PFSK-1 (cell line): Measurements from ENCODE around the gene PTPN22.

Source experiments
- FOXP2 ChIP-seq: optimal IDR thresholded peaks from 2 replicates; pipeline ENCODE3; 2011; ENCODE audit warnings: borderline replicate concordance, control low read depth, inconsistent platforms; ENCODE audit not compliant: insufficient read depth; ENCODE audit errors: extremely low read length, extremely low read depth
- POLR2AphosphoS5 ChIP-seq: IDR thresholded peaks from 2 replicates; pipeline ENCODE4 v1.6.1; 2012; ENCODE audit warnings: low read depth, mild to moderate bottlenecking, control low read depth, low read length, moderate library complexity
- SIN3A ChIP-seq: IDR thresholded peaks from 2 replicates; pipeline ENCODE4 v1.6.1; 2012; ENCODE audit warnings: mild to moderate bottlenecking, low read length, moderate library complexity, borderline replicate concordance; ENCODE audit not compliant: insufficient read depth
- TAF1 ChIP-seq: IDR thresholded peaks from 2 replicates; pipeline ENCODE4 v1.6.1; 2012; ENCODE audit warnings: low read length, control low read depth, borderline replicate concordance; ENCODE audit not compliant: insufficient read depth
- TF ChIP-seq, protein P1 (sequence below), 2 experiments: IDR thresholded peaks; 2 replicates each; pipeline versions ENCODE4 v1.6.1 to v1.8.0; 2011 to 2012; ENCODE audit warnings: low read depth in 2 of 2, low read length in 2 of 2, control low read depth in 1 of 2, inconsistent platforms in 1 of 2, mild to moderate bottlenecking in 1 of 2, moderate library complexity in 1 of 2; ENCODE audit not compliant: insufficient read depth in 1 of 2

Gene PTPN22

DNA sequence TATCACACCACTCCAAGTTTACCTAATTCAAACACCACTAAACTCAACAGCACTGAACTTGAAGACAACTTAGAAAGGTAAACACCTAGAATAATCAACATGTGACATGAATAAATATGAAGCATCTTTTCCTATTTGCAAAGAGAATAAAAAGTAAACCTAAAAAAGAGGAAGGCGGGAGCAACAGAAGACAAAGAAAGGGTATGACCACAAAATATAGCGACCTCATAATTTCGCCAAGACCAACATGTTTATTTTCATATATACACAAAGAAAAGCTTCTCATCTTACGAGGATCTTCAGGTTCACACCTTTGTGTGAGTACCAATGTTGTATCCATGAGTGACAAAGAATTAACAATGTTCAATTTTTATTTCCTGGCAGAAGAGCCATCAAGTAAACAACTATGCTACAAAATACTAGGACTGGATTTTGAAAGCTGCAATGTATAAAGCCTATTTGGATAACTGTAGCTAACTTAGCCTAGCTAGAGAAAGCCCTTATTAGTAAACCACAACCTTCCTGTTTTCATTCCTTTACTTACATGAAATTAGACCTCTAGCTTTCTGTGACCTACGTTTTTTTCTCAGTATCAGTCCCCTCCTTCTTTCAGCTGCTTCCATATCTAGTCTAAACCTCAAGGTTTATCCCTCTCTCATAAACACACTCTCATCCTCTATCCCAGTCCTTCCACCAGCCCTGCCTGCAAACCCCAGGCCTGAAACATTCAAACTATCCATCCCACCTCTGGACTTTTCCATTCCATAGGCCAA, 91.0 kb downstream of the PTPN22 start:
- TF ChIP-seq FOXP2 = no peak
- TF ChIP-seq, protein P1, sequence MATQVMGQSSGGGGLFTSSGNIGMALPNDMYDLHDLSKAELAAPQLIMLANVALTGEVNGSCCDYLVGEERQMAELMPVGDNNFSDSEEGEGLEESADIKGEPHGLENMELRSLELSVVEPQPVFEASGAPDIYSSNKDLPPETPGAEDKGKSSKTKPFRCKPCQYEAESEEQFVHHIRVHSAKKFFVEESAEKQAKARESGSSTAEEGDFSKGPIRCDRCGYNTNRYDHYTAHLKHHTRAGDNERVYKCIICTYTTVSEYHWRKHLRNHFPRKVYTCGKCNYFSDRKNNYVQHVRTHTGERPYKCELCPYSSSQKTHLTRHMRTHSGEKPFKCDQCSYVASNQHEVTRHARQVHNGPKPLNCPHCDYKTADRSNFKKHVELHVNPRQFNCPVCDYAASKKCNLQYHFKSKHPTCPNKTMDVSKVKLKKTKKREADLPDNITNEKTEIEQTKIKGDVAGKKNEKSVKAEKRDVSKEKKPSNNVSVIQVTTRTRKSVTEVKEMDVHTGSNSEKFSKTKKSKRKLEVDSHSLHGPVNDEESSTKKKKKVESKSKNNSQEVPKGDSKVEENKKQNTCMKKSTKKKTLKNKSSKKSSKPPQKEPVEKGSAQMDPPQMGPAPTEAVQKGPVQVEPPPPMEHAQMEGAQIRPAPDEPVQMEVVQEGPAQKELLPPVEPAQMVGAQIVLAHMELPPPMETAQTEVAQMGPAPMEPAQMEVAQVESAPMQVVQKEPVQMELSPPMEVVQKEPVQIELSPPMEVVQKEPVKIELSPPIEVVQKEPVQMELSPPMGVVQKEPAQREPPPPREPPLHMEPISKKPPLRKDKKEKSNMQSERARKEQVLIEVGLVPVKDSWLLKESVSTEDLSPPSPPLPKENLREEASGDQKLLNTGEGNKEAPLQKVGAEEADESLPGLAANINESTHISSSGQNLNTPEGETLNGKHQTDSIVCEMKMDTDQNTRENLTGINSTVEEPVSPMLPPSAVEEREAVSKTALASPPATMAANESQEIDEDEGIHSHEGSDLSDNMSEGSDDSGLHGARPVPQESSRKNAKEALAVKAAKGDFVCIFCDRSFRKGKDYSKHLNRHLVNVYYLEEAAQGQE (IDR thresholded peaks at IDR 0.05; ENCODE audit: insufficient read depth in 1 of 2, low read depth in 2 of 2, low read length in 2 of 2) = no peak
- TF ChIP-seq SIN3A = no peak
- TF ChIP-seq POLR2AphosphoS5 = no peak
- no peak for TF ChIP-seq TAF1

- TF ChIP-seq TAF1 (no peak), POLR2AphosphoS5 (no peak), FOXP2 (no peak), SIN3A (no peak)
- TF ChIP-seq, protein P1 (IDR thresholded peaks at IDR 0.05; ENCODE audit: insufficient read depth in 1 of 2, low read depth in 2 of 2, low read length in 2 of 2) = no peak
Observed at GRCh38 chr1:113779542-113779941, 92.0 kb downstream of the PTPN22 start.

- TF ChIP-seq FOXP2 (no peak), POLR2AphosphoS5 (no peak), SIN3A (no peak), TAF1 (no peak)
- TF ChIP-seq, protein P1 (IDR thresholded peaks at IDR 0.05; ENCODE audit: insufficient read depth in 1 of 2, low read depth in 2 of 2, low read length in 2 of 2) = no peak
Observed at GRCh38 chr1:113777561-113777960, 94.0 kb downstream of the PTPN22 start.

DNA sequence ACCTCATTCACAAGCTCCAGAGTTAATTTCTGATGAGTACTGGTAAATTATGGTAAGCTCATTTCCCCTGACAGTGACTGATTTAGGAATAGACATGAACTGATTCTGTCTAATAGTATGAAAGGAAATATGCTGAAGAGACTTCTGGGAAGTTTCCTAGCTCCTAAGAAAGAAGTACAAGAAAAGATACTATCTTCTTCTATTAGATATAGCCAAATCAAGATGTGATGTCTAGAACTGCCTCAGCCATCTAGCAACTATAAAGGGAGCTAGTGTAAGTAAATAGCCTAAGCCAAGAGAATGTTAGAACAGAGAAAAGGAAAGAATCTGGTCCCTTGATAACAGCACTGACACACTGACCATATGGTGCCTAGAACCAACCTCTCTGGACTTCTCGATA, 101.5 kb downstream of the PTPN22 start:
- no peak for TF ChIP-seq TAF1
- TF ChIP-seq, protein P1 (IDR thresholded peaks at IDR 0.05; ENCODE audit: insufficient read depth in 1 of 2, low read depth in 2 of 2, low read length in 2 of 2) = no peak
- TF ChIP-seq SIN3A = no peak
- TF ChIP-seq POLR2AphosphoS5 = no peak
- no peak for TF ChIP-seq FOXP2

- TF ChIP-seq TAF1 (no peak), FOXP2 (no peak), SIN3A (no peak), POLR2AphosphoS5 (no peak)
- TF ChIP-seq, protein P1 (IDR thresholded peaks at IDR 0.05; ENCODE audit: insufficient read depth in 1 of 2, low read depth in 2 of 2, low read length in 2 of 2) = no peak
Observed at GRCh38 chr1:113769601-113769970, 101.9 kb downstream of the PTPN22 start.
